Measurements from ENCODE around the gene POLD4.

POLD4 gene

DNA sequence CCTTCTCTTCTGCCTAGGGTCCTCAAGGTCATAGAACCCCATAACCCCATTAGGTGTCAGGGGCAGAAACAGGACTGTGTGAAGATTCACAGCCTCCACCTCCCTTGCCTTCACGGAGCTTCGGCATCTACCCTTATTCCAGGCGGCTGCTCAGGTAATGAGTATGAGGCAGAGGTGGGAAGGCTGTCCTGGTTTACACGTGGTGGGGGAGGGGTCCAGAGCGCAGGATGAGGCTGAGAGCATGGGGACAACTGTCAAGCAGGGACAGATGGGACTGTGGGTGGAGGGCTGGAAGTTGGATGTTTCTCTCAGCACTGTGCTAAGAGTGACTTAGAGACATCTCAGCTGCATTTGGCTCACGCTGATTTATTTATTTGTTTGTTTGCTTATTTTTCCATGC, 34.2 kb upstream of the POLD4 start:
- DNase-seq (ENCODE audit: low spot score), result no peak

DNA sequence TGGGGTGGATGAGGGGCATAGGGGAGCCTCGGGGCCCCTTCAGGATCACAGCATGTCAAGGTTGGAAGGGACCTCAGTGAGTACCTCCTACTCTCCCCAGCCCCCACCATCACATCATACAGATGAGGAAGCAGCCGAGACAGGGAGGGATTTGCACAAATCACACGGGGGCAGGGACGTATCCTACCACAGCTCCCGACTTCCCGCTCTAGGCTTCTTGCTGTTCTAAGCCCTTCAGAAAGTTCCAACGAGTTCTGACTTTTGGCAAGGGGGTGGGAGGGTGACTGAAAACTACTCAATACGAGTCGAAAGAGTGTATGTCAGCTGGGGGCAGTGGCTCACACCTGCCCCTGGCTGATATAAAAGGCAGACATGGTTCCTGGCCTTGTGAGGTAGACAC, 33.7 kb upstream of the POLD4 start:
- DNase-seq (ENCODE audit: low spot score), result no peak

DNA sequence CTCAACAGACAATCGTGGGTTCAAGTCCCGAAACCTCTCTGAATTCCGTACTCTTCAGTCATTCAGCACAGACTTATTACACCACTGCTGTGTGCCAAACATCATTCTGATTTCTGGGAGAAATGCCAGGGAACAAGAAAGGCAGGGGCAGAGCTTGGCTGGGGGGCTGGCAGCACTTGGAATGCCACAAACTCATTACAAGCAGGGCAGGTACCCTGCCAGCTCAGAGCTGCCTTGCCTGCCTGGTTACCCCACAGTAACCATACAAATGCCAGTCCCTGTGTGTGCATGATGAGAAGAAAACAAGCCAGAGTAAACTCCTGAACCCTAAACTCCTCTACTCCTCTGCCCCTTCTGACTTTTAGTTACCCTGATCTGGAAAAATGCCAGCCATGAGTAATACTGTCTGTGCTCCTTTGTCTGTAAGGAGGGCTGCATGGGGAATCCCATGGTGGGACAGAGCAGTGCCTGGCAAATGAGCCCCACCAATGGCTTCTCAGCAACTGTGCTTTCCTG, 31.6 kb upstream of the POLD4 start:
- DNase-seq (ENCODE audit: low spot score), result peak; percentile 34

DNA sequence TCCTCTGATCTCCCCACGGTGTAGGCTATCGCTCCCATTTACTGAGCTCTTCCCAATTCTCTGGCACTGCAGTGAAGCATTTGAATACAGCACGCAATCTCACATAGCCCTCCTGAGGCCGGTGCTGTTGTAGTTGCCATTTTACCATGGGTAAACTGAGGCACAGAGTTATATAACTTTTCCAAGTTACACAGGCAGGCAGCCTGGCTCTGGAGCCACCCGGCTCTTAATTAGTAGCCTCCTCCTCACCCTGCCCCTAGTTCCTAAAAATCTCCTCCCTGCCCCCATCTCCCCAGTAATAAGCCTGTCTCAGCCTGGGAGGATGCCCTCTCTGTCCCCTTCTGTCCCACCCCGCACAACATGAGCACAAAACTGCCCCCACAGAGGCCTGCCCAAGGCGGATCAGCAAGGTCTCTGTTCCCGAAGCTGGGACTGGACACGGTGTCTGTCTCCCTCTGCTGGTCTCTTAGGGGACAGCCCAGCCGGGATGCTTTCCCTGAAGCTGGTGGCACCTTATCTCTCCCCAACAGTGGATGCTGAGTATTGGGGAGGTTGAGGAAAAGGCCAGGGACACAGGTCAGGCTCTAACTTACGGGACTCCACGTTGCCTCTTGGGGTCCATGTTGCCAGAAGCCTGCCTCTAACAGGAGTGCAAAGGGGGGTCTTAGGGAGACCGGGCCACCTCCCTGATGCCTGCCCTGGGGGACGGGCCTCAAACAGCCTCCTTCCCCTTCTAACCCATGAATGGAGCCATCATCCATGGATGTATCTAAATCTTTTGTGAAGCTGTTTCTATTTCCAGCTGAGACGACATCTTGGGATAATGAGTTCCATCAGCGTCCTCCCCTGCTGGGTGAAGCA, 29.2 kb upstream of the POLD4 start:
- peak; percentile 77 for DNase-seq (ENCODE audit: low spot score)

DNA sequence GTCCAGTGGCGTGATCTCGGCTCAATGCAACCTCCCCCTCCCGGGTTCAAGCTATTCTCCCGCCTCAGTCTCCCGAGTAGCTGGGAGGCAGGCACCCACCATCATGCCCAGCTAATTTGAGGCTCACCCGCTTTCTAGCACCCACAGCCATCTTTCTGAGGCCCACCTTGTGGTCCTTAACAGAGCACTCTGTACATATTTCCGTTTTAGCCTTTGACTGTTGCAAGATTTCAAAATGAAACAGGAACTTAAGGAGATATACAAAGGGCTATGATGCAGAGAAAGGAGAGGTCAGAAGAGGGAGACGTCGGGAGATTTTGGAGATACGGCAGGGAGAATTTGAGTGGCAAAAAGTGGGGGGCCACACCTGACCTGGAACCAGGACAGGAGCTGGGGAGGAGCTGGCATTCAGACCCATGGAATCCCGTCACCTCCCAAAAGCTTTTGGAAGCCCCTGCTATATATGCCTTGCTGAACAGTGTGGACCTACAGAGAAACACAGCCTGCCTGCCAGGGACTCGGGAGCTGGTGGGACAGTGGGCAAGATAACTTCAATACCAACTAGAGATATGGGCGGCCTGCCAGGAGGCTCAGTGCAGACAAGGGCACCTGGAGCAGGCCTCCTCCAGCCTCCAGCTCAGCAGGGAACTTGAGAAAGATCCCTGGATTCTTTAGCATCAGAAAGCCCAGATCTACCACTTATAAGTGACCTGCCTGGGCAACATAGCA, 28.1 kb upstream of the POLD4 start:
- DNase-seq (ENCODE audit: low spot score), result no peak

DNA sequence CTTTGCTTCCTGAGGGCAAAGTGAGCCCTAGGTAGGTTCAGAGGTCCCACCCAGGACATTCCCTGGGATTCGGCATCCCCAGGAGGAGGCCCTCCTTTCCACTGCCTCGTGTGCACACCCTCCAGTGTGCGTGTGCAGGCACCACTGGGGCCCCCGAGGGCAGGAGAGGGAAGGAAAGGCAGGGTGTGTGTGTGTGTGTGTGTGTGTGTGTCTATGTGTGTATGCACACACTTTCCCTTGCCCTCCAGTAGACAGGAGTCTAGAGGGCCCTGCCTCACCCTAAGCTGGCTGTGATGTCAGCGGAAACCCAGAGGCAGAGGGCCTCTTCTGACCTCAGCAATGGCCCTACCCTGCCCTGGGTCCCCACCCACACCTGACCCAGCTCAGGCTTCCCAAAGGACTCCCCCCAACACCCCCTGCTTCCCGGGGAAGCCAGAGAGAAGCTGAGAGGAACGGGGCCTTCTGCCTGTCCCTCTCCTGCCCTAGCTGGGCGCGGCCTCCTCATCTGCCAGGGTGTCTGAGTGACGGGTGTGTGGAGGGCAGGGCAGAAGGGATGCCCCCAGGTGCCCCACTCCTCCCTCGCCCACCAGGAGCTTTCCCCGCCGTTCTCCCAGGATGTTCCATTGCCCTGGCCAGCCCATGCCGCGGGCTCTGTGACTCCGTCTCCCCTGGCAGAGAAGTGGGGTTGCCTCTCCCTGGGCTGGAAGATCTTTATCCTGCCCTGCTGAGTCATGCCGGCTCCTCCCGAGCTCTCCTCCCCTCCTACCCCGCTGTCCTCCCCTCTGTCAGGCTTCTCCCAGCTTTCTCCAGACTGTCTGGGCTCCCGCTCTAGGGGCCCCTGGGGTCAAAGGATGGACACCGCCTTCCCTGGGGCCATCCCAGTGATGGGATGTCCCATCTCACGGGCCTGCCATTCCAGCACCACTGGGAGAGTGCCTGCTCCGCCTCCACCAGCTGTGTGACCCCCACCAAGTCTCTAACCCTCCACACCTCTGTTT, 26.0 kb upstream of the POLD4 start:
- DNase-seq (ENCODE audit: low spot score), result no peak

DNA sequence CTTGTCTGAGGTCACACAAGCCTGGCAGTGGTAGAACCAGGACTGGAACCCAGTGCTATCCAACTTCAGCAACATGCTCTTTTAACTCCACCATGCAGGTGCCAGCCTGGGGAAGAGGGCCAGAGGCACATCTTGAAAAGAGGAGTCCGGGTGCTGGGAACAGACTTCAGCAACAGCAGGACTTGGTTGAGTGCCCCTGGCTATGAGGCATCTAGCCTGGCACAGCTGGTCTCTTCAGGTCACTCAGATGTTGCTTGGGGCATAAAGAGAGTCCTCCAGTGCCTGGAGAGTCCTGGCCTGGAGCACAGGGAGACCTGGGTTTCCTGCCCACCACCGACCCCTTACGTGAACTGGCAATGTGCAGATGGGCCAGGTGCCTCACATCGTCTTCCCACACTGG, 25.2 kb upstream of the POLD4 start:
- no peak for DNase-seq (ENCODE audit: low spot score)

DNA sequence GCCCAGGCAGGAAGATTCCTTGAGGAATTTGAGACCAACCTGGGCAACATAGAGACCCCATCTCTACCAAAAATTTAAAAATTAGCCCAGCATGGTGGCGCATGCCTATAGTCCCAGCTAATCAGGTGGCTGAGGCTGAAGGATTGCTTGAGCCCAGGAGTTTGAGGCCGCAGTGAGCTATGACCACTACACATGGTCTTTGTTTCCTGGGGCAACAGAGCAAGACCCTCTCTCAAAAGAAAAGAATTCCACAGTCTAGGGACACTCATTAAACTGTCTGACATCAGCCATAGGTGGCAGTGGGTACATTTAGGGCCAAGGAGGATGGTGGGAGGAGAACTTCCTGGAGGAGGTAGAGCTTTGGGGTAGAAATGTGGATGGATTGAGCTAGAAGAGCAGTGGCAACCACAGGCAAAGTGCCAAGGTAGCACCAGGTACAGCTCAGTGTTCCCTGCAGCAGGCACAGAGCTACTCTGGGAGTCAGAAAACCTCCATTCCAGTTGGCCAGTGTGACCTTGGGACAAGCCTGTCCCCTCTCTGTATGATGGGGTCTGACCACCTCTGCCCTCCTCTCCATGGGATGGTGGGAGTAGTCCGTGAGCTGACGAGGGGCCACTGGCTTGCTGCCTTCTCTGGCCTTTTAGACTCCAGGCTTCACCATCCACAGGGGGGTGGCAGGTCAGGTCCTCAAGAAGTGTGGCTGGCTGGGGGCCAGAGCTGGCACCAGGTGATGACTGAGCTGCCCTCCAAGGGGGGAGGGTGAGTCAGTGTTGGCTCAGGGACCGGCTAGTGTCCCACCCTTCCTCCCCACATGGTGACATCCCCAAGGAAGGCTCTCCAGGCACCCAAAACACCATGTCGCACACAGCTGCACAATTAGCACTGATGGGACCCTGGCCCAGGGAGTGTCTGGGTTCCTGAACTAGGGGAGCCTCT, 23.8 kb upstream of the POLD4 start:
- DNase-seq (ENCODE audit: low spot score), result no peak

DNA sequence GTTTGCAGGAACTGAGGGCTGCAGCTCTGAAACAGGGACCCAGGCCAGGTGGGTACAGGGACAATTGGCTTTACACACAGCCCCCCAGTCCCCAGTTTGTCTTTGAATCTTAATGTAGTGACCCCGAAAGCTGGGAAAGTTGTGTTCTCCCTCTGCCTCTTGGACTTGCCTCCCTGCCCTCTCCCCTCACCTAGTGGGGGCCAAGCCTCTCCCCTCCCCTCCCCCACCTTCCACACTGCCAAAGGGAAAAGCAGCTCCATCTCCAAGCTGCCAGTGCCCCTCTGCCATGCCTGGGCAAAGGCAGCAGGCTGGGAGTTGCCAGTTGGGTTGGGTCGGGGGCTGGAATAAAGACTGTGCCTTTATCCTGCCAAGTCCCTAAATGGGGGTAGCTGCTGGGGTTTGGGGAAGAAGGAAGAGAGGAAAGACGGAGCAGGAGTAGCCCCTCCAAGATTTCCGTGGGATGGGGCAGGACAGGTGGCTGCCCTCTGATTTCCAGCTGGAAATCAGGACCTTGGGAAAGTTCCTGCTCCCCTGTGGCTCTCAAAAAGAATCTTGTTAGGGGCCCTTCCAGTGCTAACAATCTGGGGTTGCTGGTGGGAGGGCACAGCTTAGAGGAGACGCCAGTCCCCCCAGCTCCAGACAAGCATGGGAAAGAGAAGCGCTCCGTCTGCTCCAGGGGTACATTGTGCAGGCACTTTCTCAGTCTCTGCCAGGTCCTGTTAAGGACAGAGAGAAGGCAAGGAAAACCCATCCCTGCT, 22.9 kb upstream of the POLD4 start:
- no peak for DNase-seq (ENCODE audit: low spot score)

DNA sequence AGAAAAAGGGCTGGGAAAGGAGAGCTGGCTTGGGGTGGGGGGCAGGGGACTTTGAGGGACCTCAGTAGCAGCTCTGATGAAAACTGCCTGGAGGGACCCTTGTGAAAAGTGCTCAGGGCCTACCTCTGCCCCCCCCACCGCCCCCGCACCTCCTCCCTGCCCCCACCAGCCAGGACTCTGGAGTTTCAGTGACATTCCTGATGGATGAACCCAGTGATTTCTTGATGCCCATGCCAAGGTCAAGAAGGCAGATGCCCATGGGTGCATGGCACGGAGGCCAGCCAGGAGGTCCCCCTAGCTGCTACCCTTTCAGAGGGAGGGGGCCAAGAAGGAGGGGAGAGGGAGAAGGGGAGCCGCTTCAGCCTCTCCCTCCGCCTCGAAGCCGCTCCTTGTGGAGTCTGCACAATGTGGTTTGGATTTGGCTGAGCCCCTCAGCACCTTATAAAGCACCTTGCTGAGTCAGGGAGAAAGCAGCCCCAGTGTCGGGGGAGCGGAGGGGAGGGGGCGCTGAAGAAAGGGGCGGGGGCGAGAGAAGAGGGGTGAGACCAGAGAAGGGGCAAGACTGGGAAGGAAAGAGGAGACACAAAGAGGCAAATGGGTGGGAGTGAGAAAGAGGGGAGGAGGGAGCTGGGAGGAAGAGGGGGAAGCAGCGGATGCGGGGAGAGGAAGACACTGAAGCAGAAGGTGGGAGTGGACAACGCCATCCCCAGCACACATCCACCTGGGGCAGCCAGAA, 22.1 kb upstream of the POLD4 start:
- DNase-seq (ENCODE audit: low spot score), result no peak

DNA sequence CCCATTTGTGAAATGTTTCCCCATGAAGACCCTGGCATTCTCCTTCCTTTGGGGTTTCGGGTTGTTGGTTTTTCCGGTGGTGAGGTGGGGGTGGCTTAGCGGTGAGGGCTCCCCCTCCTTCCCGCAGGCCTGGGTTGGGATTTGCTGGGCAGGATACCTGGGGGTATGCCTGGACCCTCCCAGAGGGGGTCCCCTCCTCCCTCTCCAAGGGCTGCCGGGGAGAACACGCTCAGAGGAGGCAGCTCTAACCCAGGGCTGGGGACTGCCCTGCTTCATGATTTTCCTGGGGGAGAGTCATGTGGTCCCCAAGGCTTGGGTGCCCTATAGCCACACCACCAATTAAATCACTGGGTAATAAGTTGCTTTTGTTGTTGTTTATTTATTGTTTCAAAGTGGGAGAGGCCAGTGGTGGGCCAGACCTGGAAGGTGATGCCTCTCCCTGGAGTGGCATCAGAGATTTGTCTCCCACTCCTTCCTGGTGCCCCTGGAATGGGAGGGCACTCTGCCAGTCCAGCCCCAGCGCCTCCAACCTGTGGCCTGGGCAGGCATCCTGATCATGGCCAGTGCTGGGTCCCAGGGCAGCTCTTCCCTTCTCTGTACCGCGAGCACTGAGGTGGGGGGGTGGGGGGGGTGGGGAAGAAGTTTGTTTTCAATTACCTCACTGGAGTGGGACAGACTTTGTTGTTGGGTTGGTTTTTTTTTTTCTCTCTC, 21.4 kb upstream of the POLD4 start:
- DNase-seq (ENCODE audit: low spot score), result no peak

DNA sequence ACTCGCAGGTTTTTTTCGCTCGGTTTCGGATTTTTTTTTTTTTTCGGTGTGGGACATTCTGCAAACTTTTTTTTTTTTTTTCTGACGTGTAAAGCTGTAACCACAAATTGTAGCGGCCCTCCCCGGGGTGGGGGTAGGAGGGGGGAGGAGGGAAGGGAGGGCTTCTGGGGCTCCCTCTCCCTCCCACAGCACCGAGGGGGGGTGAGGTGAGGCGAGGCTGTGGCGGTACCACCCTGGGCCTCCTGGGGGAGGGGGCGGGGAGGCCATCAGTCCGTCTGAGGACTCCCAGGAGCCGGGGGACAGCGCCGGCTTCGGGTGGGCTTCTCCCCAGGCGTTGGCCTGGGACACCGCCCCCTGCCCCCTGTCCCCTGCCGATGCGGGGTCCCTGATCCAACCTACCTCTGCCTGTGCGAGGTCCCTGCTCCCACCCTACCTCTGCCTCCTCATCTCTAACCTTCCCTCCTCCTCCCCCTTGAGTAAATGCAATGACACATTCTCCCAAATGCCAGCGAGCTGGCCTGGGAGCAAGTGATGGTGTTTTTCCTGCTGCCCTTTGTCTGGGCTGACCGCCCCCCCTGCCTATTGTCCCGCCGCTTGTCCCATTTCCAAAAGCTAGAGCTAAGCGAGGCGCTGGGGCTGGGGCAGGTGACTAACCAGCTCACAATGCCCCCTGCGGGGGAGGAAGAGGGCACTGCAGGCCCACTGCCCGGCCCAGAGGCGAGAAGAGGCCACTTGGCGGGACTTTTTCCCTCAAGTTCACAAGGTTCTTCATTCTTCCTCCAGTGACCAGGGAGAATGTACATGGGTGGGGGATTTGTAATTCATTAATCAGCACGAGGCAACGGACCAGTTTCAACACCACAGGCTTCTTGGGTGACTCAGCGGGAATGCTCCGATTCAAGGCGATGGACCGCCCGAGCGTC, 20.6 kb upstream of the POLD4 start:
- peak; percentile 88 for DNase-seq (ENCODE audit: low spot score)

DNA sequence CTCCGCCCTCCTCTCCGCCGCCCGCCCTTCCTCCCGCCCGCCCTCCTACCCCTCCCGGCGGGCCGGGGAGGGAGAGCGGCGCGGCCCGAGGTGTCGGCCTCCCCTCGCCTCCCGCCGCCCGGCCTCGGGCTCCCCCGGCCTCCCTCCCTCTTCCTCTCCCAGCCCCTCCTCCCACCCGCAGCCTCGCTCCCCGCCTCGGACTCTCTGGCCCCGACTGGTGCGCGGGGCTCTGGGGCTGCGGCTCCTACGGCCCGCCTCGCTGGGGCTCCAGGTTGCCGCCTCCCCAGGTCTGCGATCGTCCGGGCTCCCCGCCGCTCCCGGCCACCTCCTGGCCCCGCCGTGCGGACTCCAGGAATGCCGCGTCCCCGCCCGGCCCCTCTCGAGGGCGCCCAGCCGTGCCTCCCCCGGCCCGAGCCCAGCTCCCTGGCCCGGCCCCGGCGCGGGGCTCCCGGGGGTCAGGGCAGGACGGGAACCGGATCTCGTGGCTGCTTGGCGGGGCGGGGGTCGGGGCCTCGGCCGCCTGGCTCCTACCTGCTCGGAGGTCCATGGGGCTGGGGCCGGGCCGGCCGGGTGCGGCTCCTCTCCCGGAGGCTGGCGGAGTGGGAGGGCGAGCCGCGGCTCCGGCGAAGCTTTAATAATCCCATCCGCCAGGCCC, 19.8 kb upstream of the POLD4 start, which contains the start of gene CLCF1:
CLCF1 (minus strand) TSS at position 606 of the 655 bp plus-strand sequence; CDS start at position 547, 59 bp downstream.
- DNase-seq (ENCODE audit: low spot score), result peak; percentile 82

DNA sequence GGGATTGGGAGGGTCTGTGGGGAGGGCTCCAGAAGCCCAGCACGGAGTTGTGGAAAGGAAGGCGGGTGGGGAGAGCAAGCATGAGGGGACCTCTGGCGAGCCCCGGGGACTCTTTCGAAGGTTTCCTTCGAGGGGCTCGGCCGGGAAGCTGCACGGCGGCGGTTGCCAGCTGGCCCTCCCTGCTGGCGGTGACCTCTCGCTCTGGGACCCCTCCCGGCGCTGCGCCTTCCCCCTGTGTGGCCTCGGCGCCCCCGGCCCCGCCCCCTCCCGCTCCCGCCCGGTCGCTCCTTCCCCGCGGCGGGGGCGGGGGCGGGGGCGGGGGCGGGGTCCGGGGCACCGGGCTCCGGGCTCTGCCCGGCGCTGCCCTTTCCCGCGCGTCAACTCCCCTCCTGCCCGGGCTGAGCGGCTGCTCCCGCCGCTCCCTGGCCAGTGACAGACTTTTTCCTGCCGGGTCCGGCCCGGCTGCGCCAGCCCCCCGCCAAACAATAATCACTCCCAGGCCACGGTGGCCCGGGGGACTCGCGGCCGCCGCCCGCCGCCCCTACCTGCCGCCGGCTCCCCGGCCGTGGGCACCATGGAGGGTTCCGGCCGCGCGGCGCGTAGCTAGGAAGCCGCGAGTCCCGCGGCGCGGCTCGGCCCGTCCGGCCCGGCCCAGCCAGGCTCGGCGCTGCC, 19.1 kb upstream of the POLD4 start:
- DNase-seq (ENCODE audit: low spot score), result peak; percentile 49

DNA sequence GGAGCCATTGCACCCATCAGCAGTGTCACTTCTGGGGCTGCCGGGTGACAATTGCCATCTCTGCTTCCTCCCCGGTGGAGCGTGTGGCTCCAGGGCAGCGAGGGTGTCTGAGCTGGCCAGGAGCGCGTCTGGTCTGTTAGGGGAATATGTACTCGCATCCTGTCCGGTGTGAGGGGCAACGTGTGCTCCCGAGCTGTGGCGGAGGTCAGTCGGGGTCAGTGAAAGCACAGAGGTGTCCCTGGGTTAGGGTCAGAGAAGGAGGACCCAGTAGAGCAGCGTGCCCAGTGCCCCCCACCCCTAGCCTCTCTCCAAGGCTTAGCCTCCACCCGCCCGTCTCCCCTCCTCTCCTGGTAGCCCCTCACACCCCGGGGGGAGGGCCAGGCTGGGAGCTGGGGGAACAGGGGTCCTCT, 18.6 kb upstream of the POLD4 start:
- no peak for DNase-seq (ENCODE audit: low spot score)

DNA sequence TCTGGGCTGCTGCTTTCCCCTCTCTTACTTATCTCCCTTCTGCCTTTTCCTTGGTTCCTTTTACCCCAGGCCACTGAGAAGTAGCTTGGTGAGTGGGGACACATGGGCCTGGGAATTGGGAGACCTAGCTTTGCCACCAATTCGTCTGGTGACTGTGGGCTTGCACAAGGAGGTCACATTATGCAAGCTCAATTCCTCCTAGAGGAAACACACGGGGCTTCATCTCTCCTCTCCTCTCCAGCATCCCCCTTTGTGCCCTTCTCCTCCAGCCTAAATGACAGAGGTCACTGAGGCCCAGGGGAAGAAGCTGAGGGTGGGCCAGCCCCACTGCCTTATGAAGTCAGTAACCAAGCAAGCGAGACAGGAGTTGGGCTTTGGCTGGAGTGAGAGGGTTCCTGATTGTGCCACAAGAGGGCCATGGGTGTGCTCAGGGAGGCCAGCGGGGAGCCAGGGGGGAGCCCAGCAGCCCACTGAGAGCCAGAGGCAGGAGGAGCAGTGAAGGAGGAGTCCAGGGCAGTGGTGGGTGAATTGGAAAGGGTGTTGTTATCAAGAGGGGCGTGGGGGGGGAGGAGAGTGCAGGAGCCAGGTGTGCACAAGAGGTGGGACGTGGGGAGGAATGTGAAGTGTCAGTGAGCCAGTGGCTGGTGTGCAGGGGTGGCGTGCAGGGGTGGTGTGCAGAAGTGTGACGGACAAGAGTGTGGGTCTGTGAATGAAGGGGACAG, 18.0 kb upstream of the POLD4 start:
- DNase-seq (ENCODE audit: low spot score), result peak; percentile 74
